CMK (cell line): Measurements from ENCODE around the gene RPS24.
"Not testable (repeated sequence)": the region's sequence is repeated elsewhere in the genome, so short reads cannot be mapped to it uniquely, and the experiment has no call there.

Experiments used
- DNase-seq: peaks from one replicate; pipeline ENCODE4 v3.0.0-alpha.2; 2010; ENCODE audit warnings: low read depth

Gene RPS24

DNA sequence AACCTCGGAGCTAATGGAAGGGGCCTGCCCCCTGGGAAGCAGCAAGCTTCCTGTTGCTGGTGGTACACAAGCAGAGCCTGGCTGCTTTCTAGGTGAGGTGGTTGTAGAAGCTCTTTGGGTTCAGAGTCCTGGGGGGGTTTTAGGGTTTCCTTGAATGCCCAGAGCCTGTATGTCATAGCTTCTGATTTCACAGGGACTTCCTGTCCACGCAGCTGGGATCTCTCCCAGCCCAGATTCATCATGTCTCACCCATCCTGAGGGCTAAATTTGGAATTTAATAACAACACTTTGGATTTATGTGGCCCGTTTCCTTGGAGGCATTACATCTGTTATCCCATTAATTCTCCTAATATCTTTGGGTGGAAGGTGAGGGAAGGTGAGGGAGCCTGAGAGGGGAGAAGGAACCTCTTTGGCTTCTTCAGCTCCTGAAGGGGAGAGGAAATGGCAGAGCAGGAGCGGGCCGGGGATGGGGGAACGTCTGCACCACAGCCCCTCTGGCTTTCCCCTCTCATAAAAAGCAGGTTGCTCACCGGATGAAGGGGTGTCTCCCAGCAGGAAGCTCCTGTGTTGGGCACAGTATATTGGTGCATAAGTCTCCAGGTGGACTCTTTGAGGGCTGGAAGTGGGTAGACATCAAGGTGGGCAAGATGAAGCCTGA lies 19.7 kb downstream of the RPS24 start:
- no peak for DNase-seq

DNA sequence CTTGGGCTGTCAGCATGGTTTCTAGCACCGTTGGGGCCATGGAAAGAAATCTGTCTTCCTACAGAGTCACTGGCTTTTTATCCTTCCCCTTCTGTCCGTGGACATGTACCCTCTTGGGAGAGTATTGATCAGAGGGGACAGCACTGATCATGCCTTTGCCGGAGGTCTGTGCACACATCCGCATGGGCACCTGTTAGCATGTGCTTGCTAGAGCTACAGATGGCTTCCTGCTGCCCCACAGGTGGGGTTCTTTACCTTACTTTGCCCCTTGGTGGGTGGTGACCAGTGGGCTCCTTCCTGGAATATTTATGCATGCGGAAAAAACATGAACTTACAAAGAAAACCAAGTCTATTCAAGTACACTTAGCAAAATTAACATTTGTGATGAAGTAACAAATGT lies 24.9 kb downstream of the RPS24 start:
- DNase-seq = no peak

DNA sequence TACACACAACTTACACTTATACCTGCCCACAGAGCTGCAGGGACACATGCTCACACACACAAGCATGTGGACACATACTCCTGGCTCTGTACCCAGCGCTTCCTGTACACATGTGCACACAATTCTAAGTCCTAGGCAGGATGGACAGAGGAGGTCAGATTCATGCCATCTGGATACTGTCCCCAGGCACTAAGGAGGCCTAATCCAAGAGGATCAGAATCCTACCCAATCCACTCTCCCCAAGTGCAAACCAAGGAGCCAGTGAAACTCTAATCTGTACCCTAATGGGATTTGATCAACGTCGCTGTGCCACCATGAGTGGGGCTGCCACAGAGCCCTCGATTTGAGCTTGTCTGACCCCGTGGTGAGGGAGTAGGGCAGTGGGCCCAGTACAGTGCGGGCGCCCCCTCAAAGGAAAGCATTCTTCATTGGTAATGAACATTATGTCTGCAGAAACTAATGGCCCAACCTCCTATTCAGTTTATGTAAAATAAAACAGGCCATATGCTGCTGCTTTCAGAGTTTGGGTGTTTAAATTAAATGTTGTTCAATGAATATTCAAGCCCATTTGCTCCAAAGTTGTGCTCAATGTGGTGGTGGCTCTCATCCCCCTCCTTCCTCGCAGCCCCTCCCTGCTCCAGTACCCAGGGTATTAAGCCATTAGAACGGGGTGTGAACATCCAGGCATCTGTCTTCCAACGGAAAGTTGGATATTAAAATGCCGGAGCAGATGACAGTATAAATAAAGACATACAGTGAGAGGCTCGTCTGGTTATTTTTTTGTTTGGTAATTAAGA lies 26.4 kb downstream of the RPS24 start:
- DNase-seq = no peak

DNA sequence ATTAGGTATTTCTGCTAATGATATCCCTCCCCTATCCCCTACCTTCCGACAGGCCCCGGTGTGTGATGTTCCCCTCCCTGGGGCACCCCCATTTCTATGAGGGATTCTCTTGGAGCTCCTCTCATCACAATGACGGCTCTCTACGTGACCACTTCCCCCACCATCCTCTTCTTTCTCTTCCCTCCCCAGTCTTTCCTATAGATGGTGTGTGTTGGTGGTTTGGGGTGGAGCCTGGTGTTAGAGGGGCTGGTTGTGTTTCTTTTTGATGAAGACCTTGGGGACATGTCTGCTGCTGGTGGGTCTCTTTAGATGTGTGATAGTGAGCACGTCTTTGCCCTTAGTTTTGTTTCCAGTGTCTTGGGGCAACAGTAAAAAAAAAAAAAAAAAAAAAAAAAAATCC lies 28.6 kb downstream of the RPS24 start:
- DNase-seq = no peak

DNA sequence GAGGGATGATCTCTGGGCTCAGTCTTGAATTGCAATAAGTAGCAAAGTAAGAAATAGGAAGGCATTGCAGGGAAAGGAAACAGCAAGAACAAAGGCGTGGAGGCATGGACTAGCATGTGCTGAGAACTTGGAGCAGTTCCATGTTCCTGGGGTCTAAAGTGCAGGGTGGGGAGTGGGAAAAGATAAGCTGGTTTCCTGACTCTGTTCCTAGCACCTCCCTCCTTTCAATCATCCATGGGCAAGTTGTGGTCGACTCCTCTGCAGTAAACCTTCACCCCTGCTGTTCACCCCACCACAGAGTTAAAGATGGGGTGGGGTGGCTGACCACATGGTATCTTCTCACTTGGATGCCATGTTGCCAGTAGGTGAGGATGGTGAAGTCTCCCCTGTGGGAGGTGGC lies 29.6 kb downstream of the RPS24 start:
- DNase-seq = peak; percentile 52

DNA sequence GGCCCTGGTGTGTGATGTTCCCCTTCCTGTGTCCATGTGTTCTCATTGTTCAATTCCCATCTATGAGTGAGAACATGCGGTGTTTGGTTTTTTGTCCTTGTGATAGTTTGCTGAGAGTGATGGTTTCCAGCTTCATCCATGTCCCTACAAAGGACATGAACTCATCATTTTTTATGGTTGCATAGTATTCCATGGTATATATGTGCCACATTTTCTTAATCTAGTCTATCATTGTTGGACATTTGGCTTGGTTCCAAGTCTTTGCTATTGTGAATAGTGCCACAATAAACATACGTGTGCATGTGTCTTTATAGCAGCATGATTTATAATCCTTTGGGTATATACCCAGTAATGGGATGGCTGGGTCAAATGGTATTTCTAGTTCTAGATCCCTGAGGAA lies 31.3 kb downstream of the RPS24 start:
- DNase-seq = not testable (repeated sequence)

DNA sequence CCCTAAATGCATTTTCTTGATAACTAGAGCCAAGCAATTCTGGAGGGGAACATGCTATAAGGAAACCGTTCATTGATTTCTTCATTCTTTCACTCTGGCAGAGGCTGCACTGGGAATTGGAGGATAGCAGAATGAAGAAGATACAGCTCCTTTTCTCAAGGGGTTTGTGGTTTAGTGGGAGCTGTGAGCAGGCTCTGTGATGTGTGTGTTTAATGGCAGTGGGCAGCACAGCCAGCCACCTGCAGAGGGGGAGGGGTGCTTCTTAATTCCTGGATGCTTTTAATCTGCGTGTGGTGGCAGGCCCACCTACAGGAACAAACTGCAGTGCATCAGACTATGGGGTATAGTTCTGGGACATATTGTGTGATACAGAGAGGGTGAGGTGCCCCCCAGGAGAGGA lies 31.9 kb downstream of the RPS24 start:
- DNase-seq = no peak

DNA sequence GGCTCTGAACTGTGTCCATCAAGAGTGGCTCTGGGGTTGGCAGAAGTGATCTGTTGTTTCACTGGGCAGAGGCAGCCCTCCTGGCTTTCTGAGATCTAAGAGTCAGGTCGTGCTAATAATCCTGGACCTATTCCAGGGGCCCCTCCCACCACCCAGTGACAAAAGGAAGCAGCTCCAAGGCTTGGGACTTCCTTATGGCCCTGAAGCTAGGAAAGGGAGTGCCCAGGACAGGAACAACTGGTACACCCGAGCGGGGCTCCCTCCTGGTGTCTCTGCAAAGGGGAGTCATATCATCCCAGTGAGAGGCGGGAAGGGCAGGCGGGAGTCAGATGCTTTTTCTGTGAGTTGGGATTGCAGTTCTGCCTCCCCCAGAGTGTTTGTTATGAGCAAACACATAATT lies 32.3 kb downstream of the RPS24 start:
- DNase-seq = no peak

DNA sequence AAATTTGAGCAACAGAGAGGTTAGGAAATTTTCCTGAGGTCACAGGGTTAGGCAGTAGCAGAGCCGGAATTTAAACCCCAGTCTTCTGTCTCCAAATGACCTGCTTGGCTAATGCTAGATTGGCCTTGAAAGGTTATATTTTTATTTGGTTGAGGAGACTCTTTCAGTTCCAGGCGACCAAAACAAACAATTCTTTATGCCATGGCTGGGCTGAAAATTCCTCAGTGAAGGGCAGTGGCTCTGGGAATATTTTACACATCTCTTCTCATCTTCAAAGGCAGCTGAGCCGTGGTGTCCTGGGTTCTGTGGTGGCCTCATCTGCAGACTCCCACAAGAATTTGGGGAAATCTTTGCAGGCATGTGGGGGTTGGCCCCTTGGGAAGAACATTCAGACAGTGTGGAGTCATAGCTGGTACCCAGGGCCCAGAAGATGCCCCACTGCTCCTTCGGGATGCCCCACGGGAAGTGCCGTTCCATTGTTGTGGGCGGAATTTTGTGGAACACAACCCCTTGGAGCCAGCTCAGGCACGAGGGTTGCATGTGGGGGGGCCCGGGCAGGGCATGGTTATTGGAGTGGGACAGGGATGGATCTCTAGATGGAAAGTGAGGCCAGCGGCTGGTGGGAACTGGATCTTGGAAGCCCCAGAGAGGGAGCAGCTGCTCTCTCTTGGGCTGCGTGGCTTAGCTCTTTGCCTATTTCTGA lies 33.2 kb downstream of the RPS24 start:
- DNase-seq = no peak

DNA sequence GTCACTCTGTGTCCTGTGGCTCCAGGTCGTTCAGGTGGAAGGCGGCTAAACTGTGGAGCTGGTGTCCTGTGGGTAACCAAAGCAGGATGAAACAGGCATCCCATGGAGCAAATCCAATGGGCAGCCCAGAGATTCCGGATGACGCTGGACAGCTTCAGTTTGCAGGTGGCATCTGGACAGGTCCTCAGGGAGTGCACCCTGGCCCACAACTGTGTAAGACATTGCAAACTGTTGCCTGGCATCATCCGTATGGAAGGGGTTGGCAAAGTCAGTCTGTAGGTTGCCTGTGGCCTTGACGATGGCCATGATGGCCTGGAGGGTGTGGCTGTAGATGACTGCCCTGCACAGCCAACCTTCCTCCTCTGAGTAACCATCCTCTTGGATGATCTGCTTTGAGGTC lies 35.5 kb downstream of the RPS24 start:
- no peak for DNase-seq

DNA sequence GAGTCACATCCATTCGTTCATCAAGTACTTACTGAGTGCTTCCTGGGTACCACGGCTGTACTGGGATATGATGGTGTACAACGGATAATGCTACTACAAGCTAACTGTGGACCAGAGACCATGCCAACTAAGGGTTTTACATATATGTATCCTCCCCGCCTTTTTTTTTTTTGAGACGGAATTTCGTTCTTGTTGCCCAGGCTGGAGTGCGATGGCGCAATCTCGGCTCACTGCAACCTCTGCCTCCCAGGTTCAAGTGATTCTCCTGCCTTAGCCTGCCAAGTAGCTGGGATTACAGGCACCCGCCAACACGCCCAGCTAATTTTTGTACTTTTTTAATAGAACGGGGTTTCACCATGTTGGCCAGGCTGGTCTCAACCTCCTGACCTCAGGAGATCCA lies 36.4 kb downstream of the RPS24 start:
- DNase-seq = not testable (repeated sequence)

DNA sequence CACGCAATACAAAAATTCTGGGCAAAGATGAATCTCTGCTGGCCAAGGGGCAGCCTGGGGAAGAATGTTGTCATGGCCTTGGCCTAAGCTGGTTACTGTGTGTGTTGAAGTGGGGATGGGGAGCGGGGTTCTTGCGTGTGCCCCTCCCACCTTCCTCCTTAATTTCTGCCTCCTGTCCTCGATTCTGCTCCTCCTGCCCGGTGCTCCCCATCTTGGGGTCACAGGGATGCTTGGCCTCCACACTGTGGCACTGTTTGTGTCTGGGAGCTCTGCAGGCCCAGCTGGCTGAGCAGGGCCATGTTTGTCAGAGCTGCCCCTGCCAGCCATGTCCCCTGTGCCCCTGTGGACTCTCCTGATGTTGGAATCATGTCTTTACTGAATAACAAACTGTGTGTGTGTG lies 37.1 kb downstream of the RPS24 start:
- DNase-seq = no peak

DNA sequence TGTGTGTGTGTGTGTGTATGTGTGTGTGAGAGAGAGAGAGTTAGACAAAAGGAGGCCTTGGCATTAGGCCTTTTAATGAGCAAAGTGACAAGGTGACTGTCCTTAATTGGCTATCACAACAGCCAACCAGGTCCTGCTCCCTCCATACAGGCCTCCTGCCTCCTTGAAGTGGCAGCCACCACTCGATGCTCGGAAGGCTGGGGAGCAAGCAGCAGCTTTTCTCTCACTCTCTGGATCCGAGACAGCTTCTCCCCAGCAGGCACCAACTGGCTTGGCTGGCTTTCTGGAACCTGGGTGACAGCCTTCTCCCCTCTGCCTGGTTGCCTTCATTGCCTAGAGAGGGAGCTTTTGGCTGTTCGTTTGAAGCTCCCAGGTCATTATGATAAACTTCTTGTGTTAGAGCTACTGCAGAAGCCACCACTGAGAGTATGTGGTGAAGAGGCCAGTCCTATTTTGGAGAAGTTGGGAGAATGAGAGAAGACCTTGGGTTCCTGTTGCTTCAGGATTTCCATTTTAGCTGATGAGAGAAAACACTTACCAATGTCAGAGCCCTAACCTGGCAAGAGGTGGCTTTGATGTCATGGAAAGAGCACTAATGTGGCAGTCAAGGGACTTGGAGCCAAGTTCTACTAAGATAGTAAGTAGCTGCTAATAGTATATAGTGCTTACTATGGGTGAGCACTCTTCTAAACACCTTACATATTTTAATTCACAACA lies 37.6 kb downstream of the RPS24 start:
- DNase-seq = no peak

DNA sequence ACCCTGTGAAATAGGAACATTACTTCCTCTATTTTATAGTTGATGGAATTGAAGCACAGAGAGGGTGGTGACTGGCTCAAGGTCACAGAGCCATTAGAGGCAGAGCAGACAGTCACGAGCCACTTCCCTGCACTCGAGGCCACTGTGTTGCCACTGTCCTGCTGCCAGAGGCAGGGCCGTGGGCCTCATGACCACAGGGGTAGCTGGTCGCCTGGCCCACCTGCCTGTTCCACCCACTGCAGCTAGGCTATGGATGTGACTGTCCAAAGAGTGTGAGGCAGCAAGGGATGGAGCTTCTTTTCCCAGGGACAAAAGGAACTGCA lies 38.2 kb downstream of the RPS24 start:
- no peak for DNase-seq

DNA sequence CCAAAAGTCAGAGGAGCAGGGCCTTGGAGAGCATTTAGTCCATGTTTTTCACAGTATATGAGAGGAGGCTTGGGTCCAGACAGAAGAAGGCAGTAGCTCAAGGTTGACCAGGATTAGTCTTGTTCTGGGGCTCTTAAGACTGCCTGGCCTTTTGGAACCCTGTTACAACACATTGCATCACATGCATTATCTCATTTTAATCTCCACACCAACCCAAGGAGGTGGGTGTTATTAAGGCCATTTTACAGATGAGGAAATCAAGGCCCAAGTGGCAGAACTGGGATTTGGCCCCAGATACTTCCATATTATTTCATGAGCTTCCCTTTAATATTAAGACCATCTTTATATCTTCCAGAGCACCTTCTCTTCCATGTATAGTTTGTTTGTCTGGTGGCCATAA lies 38.8 kb downstream of the RPS24 start:
- DNase-seq = no peak

DNA sequence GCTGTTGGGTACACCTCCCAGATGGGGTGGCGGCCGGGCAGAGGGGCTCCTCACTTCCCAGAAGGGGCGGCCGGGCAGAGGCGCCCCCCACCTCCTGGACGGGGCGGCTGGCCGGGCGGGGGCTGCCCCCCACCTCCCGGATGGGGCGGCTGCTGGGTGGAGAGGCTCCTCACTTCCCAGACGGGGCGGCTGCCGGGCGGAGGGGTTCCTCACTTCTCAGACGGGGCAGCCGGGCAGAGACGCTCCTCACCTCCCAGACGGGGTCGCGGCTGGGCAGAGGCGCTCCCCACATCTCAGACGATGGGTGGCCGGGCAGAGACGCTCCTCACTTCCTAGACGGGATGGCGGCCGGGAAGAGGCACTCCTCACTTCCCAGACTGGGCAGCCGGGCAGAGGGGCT lies 42.1 kb downstream of the RPS24 start:
- DNase-seq = not testable (repeated sequence)

DNA sequence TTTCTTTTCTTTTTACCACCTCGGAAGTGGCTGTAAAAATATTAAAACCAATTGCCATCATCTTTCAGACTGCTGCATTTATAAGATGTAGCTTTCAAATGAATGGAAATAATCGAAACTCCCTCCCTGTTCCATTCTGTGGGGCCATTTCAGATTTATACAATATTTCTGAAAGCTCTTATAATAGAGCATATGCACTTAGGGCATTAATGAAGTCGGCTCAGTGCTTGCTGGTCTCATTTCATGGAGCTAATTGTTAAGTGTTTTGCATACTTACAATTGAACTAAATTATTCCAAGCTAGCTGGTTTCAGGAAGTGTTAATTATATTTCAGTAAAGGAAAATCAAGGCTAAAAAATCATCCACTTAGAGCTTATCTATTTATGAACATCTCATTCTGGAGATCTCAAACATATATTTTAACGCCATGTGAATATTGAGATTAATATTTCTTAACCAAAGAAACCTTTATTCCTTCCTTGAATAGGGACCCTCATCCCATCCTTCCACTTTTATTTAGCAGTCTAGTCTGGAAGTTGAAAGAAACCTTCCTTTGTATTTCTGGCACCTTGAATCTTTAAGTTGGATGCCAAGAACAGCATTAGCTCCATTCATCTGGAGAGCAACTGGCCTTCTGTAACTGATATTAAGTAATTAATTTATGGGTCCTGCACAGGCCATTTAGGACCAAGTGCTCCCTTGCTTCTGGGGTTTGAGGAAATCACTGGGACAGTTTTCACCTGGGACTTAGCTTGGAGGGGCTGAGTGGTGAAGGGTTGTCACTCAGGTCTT lies 45.1 kb downstream of the RPS24 start:
- no peak for DNase-seq

DNA sequence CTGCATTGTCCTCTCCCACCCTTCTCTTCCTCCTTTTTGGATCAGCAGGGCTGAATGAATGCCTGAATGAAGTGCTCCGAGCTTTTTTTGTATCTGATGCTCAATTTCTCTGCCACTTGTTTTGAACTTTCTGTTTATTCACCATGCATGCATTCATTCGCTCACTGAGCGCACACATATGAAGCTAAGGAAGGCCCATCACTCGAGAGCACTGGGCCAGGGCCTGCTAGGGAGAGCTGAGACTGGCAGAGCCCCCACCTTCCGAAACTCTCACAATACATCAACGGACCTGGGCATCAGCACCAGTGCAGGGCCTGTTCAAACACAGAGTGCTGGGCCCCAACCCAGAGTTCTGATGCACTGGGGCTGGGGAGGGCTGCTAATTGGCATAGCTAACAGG lies 45.7 kb downstream of the RPS24 start:
- DNase-seq = no peak

DNA sequence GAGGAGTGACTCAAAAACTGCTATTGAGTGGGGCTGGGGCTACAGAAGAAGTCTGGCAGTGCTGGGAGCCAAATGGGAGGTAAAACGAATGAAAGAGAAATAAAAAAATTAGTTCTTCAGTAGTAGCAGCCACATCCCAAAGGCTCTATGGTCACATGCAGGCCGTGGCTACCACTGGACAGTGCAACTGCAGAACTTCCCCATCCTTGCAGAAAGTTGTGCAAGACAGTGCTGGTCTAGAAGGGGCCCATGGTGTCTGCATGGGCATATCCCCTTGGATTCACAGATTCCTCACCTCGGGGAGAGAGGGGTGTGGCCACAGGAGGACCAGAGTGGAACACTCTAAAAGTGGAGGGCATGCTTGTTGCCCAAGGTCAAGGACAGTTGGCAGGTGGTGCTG lies 47.6 kb downstream of the RPS24 start:
- no peak for DNase-seq

DNA sequence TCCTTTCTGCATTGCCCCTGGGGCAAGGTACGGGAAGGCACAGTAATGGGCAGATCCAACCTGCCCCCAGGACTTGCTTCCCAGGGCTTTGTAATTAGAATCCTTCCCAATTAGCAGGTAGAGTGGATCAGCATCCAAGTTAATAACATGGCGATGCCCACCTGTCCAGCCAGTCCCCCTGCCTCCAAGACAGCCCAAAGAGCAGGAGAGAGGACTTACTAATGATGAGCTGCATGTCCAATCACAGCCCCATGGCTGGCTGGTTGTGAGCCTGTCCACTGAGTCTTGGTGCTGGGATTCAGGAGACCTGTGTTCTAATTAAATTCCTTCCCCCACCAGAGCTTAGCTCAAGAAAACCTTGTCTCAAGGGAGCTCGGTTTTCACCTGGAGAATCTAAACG lies 49.0 kb downstream of the RPS24 start:
- no peak for DNase-seq
